NCI-H1092 (cell line): ENCODE measurements around the gene DUSP28.
"Not testable (repeated sequence)": the region's sequence is repeated elsewhere in the genome, so short reads cannot be mapped to it uniquely, and the experiment has no call there.

Source experiments
- DNase-seq: peaks from one replicate; lab custom pipeline; 2025; lab: John Stamatoyannopoulos, UW

The DUSP28 gene

DNA sequence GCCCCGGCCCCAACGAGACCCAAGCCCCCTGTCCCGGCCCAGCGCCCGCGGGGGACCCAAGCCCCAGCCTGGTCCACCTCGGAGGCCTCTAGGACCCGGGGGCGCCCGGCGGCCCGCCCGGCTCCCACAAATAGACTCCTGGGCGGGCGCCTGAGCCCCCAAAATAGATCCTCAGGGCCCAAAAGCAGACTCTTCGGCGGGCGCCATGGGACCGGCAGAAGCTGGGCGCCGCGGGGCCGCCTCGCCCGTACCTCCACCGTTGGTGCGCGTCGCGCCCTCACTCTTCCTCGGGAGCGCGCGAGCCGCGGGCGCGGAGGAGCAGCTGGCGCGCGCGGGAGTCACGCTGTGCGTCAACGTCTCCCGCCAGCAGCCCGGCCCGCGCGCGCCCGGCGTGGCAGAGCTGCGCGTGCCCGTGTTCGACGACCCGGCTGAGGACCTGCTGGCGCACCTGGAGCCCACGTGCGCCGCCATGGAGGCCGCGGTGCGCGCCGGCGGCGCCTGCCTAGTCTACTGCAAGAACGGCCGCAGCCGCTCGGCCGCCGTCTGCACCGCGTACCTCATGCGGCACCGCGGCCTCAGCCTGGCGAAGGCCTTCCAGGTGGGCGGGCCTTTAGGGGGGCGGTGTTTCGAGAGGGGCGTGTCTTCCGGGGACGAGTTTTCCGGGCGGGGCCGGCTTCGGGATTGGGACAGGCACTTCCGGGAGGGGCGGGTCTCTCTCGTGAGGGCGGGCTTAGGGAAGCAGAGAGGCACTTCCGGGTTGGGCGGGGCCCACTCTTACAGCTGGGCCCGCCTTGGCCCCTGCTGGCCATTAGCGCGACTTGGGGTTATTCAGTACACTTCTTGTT is 545 bp downstream of the DUSP28 start:
- peak; percentile 94 for DNase-seq

DNA sequence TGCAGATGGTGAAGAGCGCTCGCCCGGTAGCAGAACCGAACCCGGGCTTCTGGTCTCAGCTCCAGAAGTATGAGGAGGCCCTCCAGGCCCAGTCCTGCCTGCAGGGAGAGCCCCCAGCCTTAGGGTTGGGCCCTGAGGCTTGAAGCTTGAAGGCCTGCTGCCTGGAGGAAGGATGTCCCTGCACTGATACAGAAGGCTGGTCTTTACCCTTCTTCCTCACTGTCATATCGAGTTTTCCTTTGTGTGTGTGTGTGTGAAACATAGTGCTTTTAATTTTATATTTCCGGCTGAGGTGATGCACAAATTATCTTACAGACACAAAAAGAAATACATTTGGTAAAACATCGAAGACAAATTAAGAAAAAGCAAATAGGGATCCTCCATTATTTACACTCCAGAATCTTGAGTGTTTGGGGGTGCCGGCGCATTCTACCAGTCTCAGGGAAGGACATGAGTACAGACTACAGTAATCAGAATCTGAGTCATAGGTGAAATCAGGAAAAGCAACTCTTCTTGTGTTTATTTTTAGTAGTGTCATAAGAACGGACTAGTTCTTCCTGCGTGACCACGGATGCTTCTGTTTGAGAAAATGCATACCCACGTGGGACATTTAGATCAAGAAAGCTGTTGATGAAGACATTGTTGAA is 1.3 kb downstream of the DUSP28 start:
- no peak for DNase-seq

DNA sequence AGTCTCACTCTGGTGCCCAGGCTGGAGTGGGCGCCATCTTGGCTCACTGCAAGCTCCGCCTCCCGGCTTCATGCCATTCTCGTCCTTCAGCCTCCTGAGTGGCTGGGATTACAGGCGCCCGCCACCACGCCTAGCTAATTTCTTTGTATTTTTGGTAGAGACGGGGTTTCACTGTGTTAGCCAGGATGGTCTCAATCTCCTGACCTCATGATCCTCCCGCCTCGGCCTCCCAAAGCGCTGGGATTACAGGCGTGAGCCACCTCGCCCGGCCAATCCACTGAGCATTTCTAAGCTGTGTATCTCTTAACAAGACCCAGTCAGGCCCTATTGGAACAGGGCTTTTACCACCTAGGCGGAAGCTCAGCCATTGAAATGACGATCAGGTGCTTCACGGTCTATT is 3.1 kb downstream of the DUSP28 start:
- DNase-seq = not testable (repeated sequence)

DNA sequence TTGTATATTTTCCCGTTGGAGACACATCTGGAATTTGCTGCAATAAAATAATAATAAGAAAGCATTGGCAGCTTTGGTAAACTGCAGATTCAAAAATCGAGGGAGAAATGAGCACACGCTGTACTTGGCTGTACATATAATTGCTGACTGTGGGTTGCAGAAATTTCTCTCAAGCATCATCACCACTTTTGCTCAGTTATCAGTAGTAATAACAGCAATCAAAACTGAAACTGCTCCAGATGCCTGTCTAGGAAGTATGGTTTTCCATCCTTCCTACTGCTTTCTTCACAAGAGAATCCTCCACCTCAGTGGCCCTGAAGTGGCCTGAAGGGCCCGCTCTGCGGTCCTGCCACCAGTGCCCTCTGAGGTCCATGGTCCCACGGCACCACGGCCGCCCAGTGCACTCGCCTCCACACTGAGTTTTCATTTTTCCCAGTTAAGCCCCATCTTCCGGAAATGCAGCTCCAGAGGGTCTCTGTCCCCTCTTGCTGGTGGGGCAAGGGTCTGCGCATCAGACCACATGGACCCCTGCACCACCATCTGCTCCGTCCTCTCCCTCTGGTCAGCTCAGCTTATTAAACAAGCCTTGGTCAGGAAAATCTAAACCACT is 3.9 kb downstream of the DUSP28 start:
- DNase-seq = no peak

DNA sequence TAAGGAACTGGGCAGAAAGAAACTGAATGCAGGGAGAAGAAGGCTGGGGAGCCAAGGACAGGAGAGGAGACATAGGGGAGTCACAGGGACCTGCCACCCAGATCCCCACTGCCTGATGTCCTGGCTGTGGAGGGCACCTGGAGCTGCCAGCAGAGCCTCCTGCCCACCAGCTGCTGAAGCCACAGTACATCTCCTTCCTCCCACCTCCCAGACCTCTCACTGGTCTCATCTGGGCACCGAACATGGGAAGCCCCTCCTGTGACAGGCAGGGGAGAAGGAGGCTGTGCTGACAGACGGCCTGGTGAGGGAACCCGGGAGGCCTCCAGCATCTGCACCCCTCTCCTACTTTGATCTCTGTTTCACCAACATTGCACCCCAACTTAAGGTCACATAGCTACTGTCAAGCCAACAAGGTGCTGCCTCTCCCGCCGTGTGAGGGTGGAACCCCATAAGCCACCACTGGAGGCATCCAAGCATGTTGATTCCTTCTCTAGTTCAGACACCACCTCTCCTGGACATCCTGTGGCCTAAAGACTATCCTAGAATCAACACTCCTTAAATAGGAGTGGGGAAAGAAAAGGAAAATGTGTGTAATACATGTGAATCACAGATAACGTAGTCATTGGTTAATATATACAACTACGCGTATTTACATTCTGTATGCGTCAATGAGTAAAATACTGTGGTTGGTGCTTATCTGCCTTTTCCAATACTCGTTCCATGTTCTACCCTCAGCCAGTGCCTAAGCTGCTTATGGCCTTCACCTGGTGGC is 4.6 kb downstream of the DUSP28 start:
- DNase-seq = no peak

DNA sequence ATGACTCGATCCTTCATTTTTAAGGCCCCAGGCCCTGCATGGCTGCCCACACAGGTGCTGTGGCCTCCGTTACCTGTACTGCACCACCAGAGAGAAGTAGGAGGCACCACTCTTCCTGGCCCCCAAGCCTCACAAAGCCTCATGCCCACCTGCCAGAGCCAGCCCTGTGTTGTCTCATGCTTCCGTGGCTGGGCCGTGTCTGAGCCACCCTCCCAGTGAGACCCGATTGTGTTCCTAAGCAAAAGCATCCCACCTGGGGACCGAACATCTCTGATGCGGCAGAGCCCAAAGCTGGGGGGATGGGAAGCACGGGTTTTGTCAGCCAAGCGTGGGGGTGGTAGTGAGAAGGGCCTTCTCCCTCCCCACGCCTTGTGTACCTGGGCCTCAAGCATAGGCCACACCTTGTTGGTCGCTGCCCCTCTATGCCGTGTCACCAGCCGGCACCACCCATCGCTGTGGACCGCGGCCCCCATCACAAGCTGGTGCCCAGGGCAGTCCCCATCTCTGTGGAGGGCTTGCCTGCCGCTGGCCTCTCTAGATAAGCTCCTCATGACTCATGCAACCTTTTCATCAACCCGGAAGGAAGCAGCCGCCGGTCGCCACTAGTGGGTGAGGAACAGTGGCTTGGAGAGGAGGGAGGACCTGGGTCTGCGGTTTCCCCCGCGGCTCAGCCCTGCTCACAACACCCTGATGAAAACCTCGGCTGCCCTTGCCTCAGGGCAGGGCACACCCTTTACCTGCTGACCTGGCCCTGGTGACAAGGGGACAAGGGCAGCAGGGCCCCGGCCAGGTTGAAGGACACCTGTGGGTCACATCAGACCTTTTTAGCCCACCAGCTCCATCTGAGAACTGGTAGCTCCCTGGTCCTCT is 5.4 kb downstream of the DUSP28 start:
- no peak for DNase-seq

DNA sequence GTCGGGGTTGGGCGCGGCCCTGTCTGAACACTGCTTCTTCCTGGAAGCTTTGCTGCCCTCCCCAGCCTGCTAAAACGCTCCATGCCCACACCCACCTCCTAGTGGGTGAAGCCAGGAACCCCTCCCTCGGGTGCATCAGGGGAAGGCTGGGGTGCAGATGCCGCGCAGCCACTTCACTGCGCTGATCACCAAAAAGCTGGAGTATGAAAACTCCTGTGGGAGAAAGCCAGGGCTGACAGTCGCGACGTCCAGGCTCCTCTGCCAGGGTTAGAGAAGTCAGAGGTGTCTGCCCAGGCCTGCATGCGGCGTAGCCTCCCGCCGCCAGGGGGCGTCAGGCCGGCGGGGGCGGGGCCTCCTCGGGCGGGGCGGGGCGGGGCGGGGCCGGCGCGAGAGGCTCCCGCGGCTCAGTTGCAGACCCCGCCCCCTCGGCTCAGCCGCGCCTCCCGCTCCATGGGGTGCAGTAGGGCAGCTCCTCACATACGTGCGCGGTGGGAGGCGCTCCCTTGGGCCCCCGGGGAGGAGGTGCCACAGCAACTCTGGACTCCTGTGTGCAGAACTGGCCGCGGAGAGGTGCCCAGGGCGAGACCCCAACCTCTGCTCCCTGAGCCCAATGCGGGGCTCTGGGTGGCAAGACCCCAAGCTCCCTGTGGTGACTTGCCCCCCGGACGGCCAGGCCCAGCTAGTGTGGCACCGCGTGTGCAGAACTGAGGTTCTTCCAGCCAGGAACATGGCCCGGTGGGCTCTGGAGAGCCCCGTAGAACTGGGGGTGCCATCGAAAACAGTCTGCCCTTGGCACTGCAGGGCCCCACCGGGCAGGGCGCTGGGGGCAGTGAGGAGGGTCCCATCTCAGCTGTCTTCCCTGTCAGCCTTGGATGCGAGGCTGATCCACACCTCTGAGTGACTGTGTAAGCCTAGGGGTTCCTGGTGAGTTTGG is 6.3 kb downstream of the DUSP28 start:
- peak; percentile 46 for DNase-seq

DNA sequence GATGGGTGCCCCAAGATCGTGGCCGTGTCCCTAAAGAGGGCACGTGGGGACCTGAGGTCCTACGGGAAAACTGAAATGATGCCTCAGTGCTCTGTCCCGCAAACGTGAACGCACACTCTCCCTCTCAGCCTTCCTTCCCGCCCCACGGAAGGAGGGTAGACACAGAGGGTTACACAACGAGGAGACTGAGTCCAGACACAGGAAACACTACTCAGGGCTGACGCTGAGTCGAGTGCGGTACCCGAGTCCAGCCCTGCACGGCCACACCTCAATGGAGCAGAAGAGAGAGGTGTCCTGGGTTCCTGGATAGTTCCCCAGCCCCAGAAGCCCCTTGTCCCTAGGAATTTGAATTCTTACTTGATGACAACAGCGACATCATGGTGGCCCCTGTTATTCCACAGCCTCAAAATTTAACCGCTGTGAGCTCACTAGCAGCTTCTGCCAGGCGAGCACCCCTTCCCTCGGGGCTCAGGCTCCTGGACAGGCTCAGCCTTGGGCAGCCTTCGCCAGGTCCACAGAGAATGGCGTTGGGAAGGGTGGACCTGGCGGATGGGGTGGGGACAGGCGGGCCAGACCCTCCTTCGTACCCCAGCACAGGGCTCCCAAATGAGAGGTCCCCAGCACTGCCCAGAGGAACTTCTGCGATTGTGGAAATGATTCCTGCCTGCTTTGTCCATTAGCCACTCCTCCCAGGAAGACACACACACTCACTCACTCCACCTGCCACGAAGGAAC is 7.1 kb downstream of the DUSP28 start:
- no peak for DNase-seq

DNA sequence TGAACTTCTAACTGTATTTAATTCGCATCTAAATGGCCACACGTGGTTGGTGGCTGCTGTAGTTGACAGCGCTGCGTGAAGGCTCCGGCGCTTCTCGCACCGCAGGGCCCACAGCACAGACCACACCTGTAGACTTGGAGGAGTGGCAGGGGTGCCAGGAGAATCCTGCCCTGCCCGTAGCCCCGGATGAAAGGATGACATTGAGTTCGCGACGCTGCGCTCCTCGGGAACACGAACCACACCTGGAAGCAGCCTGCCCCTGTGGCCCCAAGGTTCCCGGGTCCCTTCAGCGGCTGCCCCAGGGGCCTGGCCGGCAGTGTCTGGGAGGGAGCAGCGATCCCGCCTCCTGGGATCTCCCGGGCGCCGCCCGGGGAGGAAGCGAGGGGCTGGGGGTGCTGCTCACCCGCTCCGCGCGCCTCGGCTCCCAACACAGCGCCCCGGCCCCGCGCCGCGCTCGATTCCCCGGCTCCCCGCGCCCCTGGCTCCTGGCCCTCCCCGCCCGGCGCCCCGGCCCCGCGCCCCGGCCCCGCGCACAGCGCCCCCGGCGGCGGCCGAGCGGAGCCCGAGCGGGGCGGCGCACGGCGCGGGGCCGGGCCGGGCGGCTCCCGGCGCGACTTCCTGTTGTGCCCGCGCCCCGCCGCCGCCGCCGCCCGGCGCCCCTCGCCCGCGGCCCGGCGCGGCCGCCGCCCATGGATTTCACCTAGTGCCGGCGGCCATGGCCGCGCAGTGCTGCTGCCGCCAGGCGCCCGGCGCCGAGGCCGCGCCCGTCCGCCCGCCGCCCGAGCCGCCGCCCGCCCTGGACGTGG is 7.9 kb downstream of the DUSP28 start, which contains the start of gene RNPEPL1:
Gene RNPEPL1 (plus strand): TSS at position 613 of the 806 bp plus-strand sequence. CDS start 103 bp downstream, at position 716.
- no peak for DNase-seq

DNA sequence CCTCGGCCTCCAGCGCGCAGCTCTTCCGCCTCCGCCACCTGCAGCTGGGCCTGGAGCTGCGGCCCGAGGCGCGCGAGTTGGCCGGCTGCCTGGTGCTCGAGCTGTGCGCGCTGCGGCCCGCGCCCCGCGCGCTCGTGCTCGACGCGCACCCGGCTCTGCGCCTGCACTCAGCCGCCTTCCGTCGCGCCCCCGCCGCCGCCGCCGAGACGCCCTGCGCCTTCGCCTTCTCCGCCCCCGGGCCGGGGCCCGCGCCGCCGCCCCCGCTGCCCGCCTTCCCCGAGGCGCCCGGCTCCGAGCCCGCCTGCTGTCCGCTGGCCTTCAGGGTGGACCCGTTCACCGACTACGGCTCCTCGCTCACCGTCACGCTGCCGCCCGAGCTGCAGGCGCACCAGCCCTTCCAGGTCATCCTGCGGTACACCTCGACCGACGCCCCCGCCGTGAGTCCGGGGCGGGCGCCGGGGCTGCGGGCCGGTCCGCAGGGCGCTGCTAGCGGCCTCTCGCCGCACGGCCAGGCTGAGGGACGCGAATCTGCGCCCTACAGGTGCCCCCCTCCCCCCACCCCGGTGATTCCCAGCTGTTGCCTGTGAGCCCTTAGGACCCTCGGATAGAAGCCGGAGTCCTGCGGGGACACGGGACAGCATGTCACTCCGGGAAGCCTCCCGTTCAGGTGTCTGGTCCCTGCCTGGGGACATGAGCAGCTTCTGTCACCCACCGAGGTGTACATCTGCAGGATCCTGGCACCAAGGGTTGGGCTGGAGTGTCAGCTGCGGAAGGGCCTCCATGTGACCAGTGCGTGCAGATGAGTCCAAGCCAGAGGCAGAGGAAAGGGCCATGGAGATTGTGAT is 8.7 kb downstream of the DUSP28 start:
- DNase-seq = peak; percentile 16

DNA sequence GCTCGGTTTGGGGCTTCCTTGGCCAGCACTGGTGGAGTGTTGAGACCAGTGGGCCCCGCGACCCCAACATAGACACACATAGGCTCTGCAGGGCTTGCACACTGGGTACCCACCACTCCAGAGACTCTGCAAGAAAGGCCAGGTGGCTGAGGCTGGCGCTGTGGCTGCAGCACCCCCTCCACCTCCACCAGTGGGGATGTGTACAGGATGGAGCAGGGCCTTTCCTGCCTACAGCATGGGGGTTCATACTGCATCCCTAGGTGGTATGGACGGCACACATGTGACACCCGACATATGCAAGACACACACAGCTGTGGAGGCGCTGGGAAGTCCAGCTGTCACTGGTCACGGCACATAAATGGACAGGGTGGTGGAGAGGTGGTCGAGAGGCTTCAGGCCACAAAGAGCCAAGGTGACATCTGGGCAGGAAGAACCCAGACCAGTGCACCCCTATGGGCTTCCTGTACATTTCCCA is 9.4 kb downstream of the DUSP28 start:
- DNase-seq = no peak

DNA sequence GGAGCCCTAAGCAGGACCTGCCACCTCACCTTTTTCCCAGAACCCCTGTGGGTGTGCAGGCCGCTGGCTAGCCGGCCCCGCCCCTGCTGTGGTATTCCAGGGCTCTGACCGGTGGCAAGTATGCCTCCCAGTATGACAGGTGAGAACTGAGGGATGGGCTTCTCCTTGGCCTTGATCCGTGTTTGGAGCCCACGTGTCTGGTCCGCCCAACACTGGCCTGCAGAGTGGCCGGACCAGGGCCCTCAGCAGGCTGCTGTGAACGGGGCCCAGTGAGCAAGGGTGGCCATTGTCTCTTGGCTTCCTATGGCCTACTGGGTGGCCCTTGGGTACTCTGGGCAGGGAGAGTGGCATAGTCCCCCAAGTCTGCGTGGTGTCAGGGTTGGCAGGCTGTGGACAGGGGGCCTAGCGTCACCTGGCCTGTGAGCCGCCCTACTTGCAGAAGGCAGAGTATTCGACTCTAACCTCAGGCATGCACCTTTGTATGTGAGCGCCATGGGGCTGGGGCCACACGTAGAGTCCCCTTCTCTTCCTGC is 9.9 kb downstream of the DUSP28 start:
- DNase-seq = no peak

DNA sequence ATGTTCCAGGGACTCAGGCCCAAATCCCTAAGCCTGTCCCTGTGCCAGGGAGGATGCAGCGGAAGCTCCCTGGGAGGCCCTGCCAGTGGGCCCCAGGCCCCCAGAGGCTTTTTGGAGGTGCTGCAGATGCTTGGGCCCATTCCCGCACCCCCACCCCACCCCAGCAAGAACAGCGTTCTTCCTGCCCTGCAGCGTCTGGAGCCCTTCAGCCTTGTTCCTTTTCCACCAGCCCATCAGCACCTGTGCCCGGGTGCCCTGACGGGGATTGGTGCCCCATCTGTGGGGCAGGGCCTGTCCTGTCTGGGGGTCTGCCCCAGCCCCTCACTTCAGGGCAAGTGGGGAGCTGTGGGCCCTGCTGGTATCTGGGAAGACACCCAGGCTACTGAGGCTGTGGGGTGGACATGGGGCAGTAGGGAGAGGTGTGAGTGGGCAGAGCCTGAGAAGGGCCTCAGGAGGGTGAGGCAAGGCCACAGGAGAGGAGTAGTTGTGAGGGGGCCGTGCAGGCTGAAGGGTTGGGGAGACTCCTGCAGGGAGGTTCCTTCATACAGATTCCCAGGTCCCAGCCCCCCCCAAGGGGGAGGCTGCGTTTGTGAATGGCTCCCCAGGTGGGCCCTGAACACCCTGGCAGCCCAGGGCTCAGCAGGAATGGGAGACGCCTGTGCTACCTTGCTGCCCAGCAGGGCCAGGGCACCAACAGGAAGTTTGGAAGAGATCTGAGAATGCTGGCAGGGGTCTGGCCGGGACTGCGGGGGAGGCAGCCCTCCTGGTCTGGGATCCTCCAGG is 10.6 kb downstream of the DUSP28 start:
- DNase-seq = no peak

DNA sequence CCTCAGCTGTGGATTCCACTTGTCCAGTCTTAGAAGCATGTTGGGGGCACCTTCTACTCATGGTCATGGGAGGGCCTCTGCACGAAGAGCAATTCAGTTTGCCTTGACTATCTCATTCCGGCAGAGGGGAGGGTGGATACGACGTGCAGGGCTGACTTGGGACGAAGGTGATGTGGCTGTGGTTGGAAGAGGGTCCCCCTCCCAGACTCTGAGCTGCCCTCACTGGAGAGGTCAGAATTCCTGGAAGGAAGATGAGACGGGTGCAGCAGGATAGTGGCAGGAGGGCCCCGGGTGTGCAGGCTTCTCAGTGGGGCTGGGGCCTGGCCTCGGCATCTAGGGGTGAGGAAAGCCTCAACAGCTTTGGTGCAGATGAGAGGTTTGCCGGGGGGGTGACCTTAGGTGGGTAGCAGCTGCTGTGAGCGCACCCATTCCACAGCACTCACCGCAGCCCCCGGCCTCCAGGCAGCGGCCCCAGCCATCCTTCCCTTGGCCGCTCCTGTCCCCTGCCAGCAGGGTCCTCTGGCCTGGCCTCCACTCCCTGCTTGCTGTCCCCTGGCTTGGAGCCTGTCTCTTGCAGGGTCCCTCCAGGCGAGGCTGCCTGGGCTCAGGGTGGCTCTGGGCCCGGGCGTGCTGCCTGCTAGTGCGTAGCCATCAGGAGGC is 11.3 kb downstream of the DUSP28 start:
- DNase-seq = no peak

DNA sequence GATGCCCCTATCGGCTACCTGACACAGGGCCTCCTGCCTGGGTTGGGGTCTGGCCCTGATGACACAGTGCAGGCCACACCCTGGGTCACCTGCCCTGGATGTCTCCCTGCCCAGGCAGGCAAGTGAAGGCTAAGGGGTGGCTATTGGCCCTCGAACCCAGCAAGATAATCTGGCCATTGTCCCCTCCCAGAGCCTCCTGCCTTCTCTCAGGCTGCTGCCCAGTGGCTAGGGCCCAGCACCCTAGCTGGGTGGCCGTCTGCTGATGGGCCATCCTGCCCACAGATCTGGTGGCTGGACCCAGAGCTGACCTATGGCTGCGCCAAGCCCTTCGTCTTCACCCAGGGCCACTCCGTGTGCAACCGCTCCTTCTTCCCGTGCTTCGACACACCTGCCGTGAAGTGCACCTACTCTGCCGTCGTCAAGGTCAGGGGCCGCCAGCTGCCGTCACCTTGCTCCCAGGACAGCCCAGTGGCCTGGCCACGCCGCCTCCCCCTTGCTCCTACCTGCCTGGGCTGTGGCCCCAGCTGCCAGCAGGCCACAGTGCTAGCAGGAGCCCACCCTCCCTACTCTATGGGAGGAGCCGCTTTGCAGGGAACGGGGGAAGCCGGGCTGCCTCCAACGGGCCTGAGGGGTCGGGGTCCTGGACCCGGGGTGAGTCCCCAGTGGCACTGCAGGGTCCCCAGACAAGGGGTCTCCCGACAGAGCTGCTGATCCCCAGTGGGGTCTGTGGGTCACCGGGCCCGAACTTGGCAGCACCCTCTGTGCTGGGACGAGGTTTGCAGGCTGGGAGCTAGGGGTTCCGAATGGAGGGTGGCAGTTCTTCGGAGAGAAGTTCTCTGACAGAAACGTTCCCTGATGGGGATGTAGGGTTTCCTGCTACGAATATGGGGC is 12.2 kb downstream of the DUSP28 start:
- DNase-seq = no peak
